ENCODE measurements around the gene MINDY1.

- TF ChIP-seq, protein P1, sequence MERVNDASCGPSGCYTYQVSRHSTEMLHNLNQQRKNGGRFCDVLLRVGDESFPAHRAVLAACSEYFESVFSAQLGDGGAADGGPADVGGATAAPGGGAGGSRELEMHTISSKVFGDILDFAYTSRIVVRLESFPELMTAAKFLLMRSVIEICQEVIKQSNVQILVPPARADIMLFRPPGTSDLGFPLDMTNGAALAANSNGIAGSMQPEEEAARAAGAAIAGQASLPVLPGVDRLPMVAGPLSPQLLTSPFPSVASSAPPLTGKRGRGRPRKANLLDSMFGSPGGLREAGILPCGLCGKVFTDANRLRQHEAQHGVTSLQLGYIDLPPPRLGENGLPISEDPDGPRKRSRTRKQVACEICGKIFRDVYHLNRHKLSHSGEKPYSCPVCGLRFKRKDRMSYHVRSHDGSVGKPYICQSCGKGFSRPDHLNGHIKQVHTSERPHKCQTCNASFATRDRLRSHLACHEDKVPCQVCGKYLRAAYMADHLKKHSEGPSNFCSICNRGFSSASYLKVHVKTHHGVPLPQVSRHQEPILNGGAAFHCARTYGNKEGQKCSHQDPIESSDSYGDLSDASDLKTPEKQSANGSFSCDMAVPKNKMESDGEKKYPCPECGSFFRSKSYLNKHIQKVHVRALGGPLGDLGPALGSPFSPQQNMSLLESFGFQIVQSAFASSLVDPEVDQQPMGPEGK (CRISPR knock-in tag; IDR thresholded peaks at IDR 0.05; ENCODE audit: borderline replicate concordance), result no peak
- no peak for TF ChIP-seq CREB5 (CRISPR knock-in tag; IDR thresholded peaks at IDR 0.05; ENCODE audit: low read depth)
- TF ChIP-seq TOX (CRISPR knock-in tag; IDR thresholded peaks at IDR 0.05; ENCODE audit: borderline replicate concordance), result no peak
- TF ChIP-seq TCF4 (CRISPR knock-in tag; IDR thresholded peaks at IDR 0.05; ENCODE audit: borderline replicate concordance), result no peak
- no peak for TF ChIP-seq ZNF8 (CRISPR knock-in tag; IDR thresholded peaks at IDR 0.05)
- TF ChIP-seq ARNTL (CRISPR knock-in tag; IDR thresholded peaks at IDR 0.05; ENCODE audit: borderline replicate concordance, low read depth), result no peak
- no peak for TF ChIP-seq SNAI2 (CRISPR knock-in tag; IDR thresholded peaks at IDR 0.05)
- no peak for TF ChIP-seq ZFP3 (CRISPR knock-in tag; IDR thresholded peaks at IDR 0.05)
- no peak for TF ChIP-seq RARB (CRISPR knock-in tag; IDR thresholded peaks at IDR 0.05)
- TF ChIP-seq GLIS3 (CRISPR knock-in tag; IDR thresholded peaks at IDR 0.05), result no peak
- TF ChIP-seq ZFP30 (CRISPR knock-in tag; IDR thresholded peaks at IDR 0.05), result no peak
- TF ChIP-seq, protein P2, sequence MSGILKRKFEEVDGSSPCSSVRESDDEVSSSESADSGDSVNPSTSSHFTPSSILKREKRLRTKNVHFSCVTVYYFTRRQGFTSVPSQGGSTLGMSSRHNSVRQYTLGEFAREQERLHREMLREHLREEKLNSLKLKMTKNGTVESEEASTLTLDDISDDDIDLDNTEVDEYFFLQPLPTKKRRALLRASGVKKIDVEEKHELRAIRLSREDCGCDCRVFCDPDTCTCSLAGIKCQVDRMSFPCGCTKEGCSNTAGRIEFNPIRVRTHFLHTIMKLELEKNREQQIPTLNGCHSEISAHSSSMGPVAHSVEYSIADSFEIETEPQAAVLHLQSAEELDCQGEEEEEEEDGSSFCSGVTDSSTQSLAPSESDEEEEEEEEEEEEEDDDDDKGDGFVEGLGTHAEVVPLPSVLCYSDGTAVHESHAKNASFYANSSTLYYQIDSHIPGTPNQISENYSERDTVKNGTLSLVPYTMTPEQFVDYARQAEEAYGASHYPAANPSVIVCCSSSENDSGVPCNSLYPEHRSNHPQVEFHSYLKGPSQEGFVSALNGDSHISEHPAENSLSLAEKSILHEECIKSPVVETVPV (CRISPR knock-in tag; IDR thresholded peaks at IDR 0.05), result no peak
Measured at GRCh38 chr1:150967936-150968335, 38.8 kb downstream of the MINDY1 start.
